ENCODE measurements around the gene RAPGEF4.

DNA sequence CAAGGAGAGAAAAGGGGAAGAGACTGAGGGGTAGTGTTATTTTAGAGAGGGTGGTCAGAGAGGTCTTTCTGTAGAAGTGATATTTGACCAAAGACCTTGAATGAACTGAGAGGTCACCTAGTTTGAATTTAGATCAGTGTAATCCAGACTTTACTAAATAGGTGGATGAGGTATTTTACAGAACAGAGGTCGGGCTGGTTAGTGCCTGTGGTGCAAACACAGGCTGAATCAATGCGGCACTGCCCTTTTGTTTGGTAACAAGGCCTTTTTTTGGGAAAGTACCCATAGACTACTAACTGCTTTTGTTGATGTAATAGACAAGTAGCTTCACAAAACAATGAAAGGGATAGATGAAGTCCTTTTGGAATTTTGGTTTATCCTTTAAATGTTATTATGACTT is 15.9 kb downstream of the RAPGEF4 start:
- TF ChIP-seq, protein P1, sequence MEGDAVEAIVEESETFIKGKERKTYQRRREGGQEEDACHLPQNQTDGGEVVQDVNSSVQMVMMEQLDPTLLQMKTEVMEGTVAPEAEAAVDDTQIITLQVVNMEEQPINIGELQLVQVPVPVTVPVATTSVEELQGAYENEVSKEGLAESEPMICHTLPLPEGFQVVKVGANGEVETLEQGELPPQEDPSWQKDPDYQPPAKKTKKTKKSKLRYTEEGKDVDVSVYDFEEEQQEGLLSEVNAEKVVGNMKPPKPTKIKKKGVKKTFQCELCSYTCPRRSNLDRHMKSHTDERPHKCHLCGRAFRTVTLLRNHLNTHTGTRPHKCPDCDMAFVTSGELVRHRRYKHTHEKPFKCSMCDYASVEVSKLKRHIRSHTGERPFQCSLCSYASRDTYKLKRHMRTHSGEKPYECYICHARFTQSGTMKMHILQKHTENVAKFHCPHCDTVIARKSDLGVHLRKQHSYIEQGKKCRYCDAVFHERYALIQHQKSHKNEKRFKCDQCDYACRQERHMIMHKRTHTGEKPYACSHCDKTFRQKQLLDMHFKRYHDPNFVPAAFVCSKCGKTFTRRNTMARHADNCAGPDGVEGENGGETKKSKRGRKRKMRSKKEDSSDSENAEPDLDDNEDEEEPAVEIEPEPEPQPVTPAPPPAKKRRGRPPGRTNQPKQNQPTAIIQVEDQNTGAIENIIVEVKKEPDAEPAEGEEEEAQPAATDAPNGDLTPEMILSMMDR (IDR thresholded peaks at IDR 0.05): no peak
- no peak for TF ChIP-seq POLR2A (IDR thresholded peaks at IDR 0.05)

All from Peyer's patch (tissue), 4 donors.